ENCODE measurements around the gene DRD3.

Gene DRD3

DNA sequence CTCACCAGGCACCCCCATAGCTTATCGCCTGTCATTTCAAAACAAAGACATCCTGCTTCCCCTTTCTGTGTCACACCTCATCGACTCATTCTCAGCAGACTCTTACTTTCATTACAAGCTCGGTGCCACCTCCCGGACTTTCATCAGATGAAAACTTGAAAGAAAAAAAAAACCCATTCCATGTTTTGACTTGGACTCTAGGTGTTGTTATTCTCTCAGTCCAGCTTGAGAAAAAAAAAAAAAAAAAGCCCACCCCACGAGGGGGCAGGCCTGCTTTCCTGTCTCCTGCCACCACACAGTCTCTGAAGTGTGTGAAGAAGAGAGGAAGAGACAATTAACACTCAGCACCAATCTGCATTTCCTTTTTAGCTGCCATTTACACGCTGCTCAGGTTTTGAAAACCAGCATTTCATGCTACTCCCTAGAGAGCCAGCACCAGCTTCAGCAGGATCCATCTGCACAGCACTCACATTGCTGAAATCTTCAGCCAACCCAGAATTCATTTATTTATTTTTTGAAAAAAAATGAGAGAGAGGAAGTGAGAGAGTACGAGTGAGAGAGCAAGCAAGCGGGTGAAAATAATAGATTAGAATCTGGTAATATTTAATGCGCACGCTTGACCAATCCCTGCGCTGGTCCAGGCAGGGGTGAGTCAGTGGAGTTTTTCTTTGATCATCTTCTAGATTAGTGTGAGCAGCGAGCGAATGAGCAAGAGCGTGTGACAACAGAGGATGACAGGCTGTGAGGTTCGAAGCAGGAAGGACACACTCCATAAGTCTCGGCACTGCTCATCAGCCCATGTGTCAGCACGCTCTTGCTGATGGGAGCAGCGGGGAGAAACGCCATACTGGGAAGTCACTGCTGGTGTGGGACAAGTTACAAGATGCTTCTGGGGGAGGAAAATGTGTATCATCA is 35.0 kb upstream of the DRD3 start:
- H3K23ac ChIP-seq (ENCODE audit: low read length) = no peak overlapping the region
- no peak overlapping the region for H2BK12ac ChIP-seq (ENCODE audit: low read length)
- no peak overlapping the region for H4K8ac ChIP-seq (ENCODE audit: low read depth, low read length)
- no peak overlapping the region for H2BK120ac ChIP-seq (ENCODE audit: insufficient read depth, low read length, poor library complexity)
- no peak overlapping the region for H3K4me2 ChIP-seq (ENCODE audit: low read length)
- no peak overlapping the region for H3K4me3 ChIP-seq (ENCODE audit: low read depth, low read length)
- no peak overlapping the region for H4K12ac ChIP-seq (ENCODE audit: low read depth, low read length)
- no peak overlapping the region for H2BK5ac ChIP-seq (ENCODE audit: low read depth, low read length, poor library complexity)
- H2AFZ ChIP-seq (ENCODE audit: insufficient read depth, low read length, poor library complexity) = no peak overlapping the region
- no peak overlapping the region for H3K27ac ChIP-seq (ENCODE audit: low read depth, low read length)
- no peak overlapping the region for H2AK5ac ChIP-seq (ENCODE audit: low read length)
- H3K4ac ChIP-seq (ENCODE audit: low read depth, low read length) = no peak overlapping the region
- peak; percentile 25 to 26 for DNase-seq
- H3K9me3 ChIP-seq (ENCODE audit: insufficient read depth, low read depth, low read length) = no peaks in the 10 kb centered on the region
- no peaks in the 10 kb centered on the region for H3K79me2 ChIP-seq (ENCODE audit: control insufficient read depth, insufficient read depth, low read length, poor library complexity)
- no peak overlapping the region for H3K18ac ChIP-seq (ENCODE audit: low read length)
- H3K36me3 ChIP-seq (ENCODE audit: control insufficient read depth in 1 of 2, insufficient read depth in 2 of 2, low read length in 2 of 2) = no peaks in the 10 kb centered on the region
- no peaks in the 10 kb centered on the region for H3K79me1 ChIP-seq (ENCODE audit: low read length)
- H3K14ac ChIP-seq (ENCODE audit: low read length) = no peak overlapping the region
- H3K27me3 ChIP-seq (ENCODE audit: insufficient read depth, low read length) = no peaks in the 10 kb centered on the region
- no CpG with 5 or more reads among the region's 19 CpGs for WGBS (ENCODE audit: extremely low coverage, insufficient coverage, insufficient read length)
- H4K91ac ChIP-seq (ENCODE audit: low read depth, low read length) = no peak overlapping the region
- no peak overlapping the region for H3K9ac ChIP-seq (ENCODE audit: low read length)
- no peaks in the 10 kb centered on the region for H3K4me1 ChIP-seq (ENCODE audit: control insufficient read depth in 1 of 2, insufficient read depth in 2 of 2, low read length in 2 of 2)

DNA sequence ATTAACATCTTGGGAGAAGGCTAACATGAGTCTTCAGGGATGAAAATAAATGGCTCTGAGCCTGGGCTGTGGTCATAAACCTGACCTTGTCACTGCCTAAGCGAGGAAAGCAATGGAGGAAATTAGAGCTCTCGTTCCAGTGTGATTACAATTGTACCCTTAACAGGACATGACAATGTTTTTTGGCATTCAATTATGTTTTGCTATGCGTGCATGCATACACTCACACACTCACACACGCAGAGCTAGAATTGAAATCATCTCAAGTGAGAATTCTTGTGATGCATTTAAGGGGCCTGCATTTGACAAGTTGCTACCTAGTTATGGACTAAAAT is 34.4 kb upstream of the DRD3 start:
- no peaks in the 10 kb centered on the region for H3K36me3 ChIP-seq (ENCODE audit: control insufficient read depth in 1 of 2, insufficient read depth in 2 of 2, low read length in 2 of 2)
- H3K27me3 ChIP-seq (ENCODE audit: insufficient read depth, low read length) = no peaks in the 10 kb centered on the region
- H4K91ac ChIP-seq (ENCODE audit: low read depth, low read length) = no peak overlapping the region
- no peaks in the 10 kb centered on the region for H3K4me1 ChIP-seq (ENCODE audit: control insufficient read depth in 1 of 2, insufficient read depth in 2 of 2, low read length in 2 of 2)
- no peak overlapping the region for H2BK12ac ChIP-seq (ENCODE audit: low read length)
- H3K79me2 ChIP-seq (ENCODE audit: control insufficient read depth, insufficient read depth, low read length, poor library complexity) = no peaks in the 10 kb centered on the region
- H4K8ac ChIP-seq (ENCODE audit: low read depth, low read length) = no peak overlapping the region
- no peak overlapping the region for H3K27ac ChIP-seq (ENCODE audit: low read depth, low read length)
- H4K12ac ChIP-seq (ENCODE audit: low read depth, low read length) = no peak overlapping the region
- no peak overlapping the region for H3K23ac ChIP-seq (ENCODE audit: low read length)
- H2AK5ac ChIP-seq (ENCODE audit: low read length) = no peak overlapping the region
- H3K14ac ChIP-seq (ENCODE audit: low read length) = no peak overlapping the region
- no peak overlapping the region for H3K4me3 ChIP-seq (ENCODE audit: low read depth, low read length)
- WGBS (ENCODE audit: extremely low coverage, insufficient coverage, insufficient read length) = no CpG with 5 or more reads among the region's 4 CpGs
- H3K79me1 ChIP-seq (ENCODE audit: low read length) = no peaks in the 10 kb centered on the region
- H2AFZ ChIP-seq (ENCODE audit: insufficient read depth, low read length, poor library complexity) = no peak overlapping the region
- DNase-seq = no peak
- H3K4ac ChIP-seq (ENCODE audit: low read depth, low read length) = no peak overlapping the region
- H3K4me2 ChIP-seq (ENCODE audit: low read length) = no peak overlapping the region
- H2BK120ac ChIP-seq (ENCODE audit: insufficient read depth, low read length, poor library complexity) = no peak overlapping the region
- no peak overlapping the region for H3K9ac ChIP-seq (ENCODE audit: low read length)
- no peak overlapping the region for H2BK5ac ChIP-seq (ENCODE audit: low read depth, low read length, poor library complexity)
- no peak overlapping the region for H3K18ac ChIP-seq (ENCODE audit: low read length)
- H3K9me3 ChIP-seq (ENCODE audit: insufficient read depth, low read depth, low read length) = no peaks in the 10 kb centered on the region

DNA sequence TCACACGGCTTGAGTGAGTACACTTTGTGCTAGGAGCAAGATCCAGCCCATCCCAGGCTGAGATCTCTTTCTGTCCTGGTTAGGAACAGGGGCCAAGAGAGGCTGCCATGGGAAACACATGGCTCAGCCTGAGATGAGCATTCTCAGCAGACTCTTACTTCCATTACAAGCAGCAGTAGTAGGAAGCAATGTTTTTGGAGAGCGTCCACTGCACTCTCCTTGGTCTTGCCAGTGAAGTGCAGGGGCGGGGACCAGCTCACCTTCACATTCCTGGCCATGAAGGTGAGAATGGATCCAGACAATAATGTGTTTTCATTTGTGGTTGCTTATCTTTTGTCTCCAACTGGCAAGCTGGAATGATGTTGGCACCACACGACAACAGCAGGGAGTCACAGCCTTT is 33.8 kb upstream of the DRD3 start:
- Histone ChIP-seq H4K12ac (ENCODE audit: low read depth, low read length) (no peak overlapping the region), H2AK5ac (ENCODE audit: low read length) (no peak overlapping the region), H3K36me3 (ENCODE audit: control insufficient read depth in 1 of 2, insufficient read depth in 2 of 2, low read length in 2 of 2) (no peaks in the 10 kb centered on the region), H3K14ac (ENCODE audit: low read length) (no peak overlapping the region), H3K4me1 (ENCODE audit: control insufficient read depth in 1 of 2, insufficient read depth in 2 of 2, low read length in 2 of 2) (no peaks in the 10 kb centered on the region), H4K8ac (ENCODE audit: low read depth, low read length) (no peak overlapping the region), H3K4me3 (ENCODE audit: low read depth, low read length) (no peak overlapping the region), H3K4ac (ENCODE audit: low read depth, low read length) (no peak overlapping the region), H3K79me1 (ENCODE audit: low read length) (no peaks in the 10 kb centered on the region), H3K18ac (ENCODE audit: low read length) (no peak overlapping the region), H2BK120ac (ENCODE audit: insufficient read depth, low read length, poor library complexity) (no peak overlapping the region), H3K27me3 (ENCODE audit: insufficient read depth, low read length) (no peaks in the 10 kb centered on the region), H3K79me2 (ENCODE audit: control insufficient read depth, insufficient read depth, low read length, poor library complexity) (no peaks in the 10 kb centered on the region), H3K9me3 (ENCODE audit: insufficient read depth, low read depth, low read length) (no peaks in the 10 kb centered on the region), H2BK5ac (ENCODE audit: low read depth, low read length, poor library complexity) (no peak overlapping the region), H3K9ac (ENCODE audit: low read length) (no peak overlapping the region), H2AFZ (ENCODE audit: insufficient read depth, low read length, poor library complexity) (no peak overlapping the region), H3K23ac (ENCODE audit: low read length) (no peak overlapping the region), H3K4me2 (ENCODE audit: low read length) (no peak overlapping the region), H4K91ac (ENCODE audit: low read depth, low read length) (no peak overlapping the region), H3K27ac (ENCODE audit: low read depth, low read length) (no peak overlapping the region), H2BK12ac (ENCODE audit: low read length) (no peak overlapping the region)
- no peak for DNase-seq
- no CpG with 5 or more reads among the region's 4 CpGs for WGBS (ENCODE audit: extremely low coverage, insufficient coverage, insufficient read length)

DNA sequence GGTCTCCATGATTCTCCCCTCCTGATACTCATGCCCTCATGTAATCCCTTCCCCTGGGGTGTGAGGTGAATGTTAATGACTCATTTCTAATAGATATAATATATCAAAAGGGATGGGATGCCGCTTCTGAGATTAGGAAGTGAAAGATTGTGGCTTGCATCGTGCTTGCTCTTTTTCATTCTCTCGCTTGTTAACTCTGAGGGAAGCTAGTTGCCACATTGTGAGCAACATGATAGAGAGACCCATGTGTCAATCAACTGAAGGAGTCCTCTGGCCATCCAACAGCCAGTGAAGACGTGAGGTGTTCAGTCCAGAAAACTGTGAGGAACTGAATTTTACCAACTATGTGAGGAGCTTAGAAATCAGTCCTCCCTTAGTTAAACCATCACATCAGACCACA is 28.9 kb upstream of the DRD3 start:
- Histone ChIP-seq H3K23ac (ENCODE audit: low read length) (no peak overlapping the region), H3K79me1 (ENCODE audit: low read length) (no peaks in the 10 kb centered on the region), H2AK5ac (ENCODE audit: low read length) (no peak overlapping the region), H4K91ac (ENCODE audit: low read depth, low read length) (no peak overlapping the region), H4K12ac (ENCODE audit: low read depth, low read length) (no peak overlapping the region), H3K4me1 (ENCODE audit: control insufficient read depth in 1 of 2, insufficient read depth in 2 of 2, low read length in 2 of 2) (no peaks in the 10 kb centered on the region), H3K27ac (ENCODE audit: low read depth, low read length) (no peak overlapping the region), H3K36me3 (ENCODE audit: control insufficient read depth in 1 of 2, insufficient read depth in 2 of 2, low read length in 2 of 2) (no peaks in the 10 kb centered on the region), H3K27me3 (ENCODE audit: insufficient read depth, low read length) (no peaks in the 10 kb centered on the region), H3K9ac (ENCODE audit: low read length) (no peak overlapping the region), H3K18ac (ENCODE audit: low read length) (no peak overlapping the region), H3K4me2 (ENCODE audit: low read length) (no peak overlapping the region), H2AFZ (ENCODE audit: insufficient read depth, low read length, poor library complexity) (no peak overlapping the region), H3K79me2 (ENCODE audit: control insufficient read depth, insufficient read depth, low read length, poor library complexity) (no peaks in the 10 kb centered on the region), H3K4ac (ENCODE audit: low read depth, low read length) (no peak overlapping the region), H3K14ac (ENCODE audit: low read length) (no peak overlapping the region), H4K8ac (ENCODE audit: low read depth, low read length) (no peak overlapping the region), H2BK120ac (ENCODE audit: insufficient read depth, low read length, poor library complexity) (no peak overlapping the region), H2BK5ac (ENCODE audit: low read depth, low read length, poor library complexity) (no peak overlapping the region), H3K9me3 (ENCODE audit: insufficient read depth, low read depth, low read length) (no peaks in the 10 kb centered on the region), H2BK12ac (ENCODE audit: low read length) (no peak overlapping the region), H3K4me3 (ENCODE audit: low read depth, low read length) (no peak overlapping the region)
- WGBS (ENCODE audit: extremely low coverage, insufficient coverage, insufficient read length) = no CpG with 5 or more reads among the region's 4 CpGs
- DNase-seq = no peak
